HL-60 (cell line): ENCODE measurements around the gene MYMK.

Experiments
- POLR2AphosphoS5 ChIP-seq: IDR thresholded peaks from 2 replicates; pipeline ENCODE4 v1.6.1; 2012; ENCODE audit warnings: low read depth
- TF ChIP-seq, protein P1 (sequence below): IDR thresholded peaks from one replicate; pipeline ENCODE4 v1.5.1; 2011; ENCODE audit warnings: low read length, control low read depth, inconsistent platforms; ENCODE audit not compliant: insufficient read depth
- TF ChIP-seq, protein P2 (sequence below): IDR thresholded peaks from 2 replicates; pipeline ENCODE4 v1.6.1; 2012; ENCODE audit warnings: low read depth; ENCODE audit not compliant: insufficient replicate concordance

GRCh38 chr9:133514460-133515239 is 10.1 kb downstream of the MYMK start:
- TF ChIP-seq, protein P1, sequence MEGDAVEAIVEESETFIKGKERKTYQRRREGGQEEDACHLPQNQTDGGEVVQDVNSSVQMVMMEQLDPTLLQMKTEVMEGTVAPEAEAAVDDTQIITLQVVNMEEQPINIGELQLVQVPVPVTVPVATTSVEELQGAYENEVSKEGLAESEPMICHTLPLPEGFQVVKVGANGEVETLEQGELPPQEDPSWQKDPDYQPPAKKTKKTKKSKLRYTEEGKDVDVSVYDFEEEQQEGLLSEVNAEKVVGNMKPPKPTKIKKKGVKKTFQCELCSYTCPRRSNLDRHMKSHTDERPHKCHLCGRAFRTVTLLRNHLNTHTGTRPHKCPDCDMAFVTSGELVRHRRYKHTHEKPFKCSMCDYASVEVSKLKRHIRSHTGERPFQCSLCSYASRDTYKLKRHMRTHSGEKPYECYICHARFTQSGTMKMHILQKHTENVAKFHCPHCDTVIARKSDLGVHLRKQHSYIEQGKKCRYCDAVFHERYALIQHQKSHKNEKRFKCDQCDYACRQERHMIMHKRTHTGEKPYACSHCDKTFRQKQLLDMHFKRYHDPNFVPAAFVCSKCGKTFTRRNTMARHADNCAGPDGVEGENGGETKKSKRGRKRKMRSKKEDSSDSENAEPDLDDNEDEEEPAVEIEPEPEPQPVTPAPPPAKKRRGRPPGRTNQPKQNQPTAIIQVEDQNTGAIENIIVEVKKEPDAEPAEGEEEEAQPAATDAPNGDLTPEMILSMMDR: no peak
- TF ChIP-seq POLR2AphosphoS5: no peak
- TF ChIP-seq, protein P2, sequence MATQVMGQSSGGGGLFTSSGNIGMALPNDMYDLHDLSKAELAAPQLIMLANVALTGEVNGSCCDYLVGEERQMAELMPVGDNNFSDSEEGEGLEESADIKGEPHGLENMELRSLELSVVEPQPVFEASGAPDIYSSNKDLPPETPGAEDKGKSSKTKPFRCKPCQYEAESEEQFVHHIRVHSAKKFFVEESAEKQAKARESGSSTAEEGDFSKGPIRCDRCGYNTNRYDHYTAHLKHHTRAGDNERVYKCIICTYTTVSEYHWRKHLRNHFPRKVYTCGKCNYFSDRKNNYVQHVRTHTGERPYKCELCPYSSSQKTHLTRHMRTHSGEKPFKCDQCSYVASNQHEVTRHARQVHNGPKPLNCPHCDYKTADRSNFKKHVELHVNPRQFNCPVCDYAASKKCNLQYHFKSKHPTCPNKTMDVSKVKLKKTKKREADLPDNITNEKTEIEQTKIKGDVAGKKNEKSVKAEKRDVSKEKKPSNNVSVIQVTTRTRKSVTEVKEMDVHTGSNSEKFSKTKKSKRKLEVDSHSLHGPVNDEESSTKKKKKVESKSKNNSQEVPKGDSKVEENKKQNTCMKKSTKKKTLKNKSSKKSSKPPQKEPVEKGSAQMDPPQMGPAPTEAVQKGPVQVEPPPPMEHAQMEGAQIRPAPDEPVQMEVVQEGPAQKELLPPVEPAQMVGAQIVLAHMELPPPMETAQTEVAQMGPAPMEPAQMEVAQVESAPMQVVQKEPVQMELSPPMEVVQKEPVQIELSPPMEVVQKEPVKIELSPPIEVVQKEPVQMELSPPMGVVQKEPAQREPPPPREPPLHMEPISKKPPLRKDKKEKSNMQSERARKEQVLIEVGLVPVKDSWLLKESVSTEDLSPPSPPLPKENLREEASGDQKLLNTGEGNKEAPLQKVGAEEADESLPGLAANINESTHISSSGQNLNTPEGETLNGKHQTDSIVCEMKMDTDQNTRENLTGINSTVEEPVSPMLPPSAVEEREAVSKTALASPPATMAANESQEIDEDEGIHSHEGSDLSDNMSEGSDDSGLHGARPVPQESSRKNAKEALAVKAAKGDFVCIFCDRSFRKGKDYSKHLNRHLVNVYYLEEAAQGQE: no peak
